SK-N-SH treated with all-trans-retinoic acid at 6 μM for 48 hours (cell line): Measurements from ENCODE around the gene DIAPH3.

Experiments
- ATAC-seq: fragments of 200-7000 bp; cut with Tn5 transposase; 3 replicates; pipeline ENCODE4 v1.9.1; 2020; ENCODE audit warnings: mild to moderate bottlenecking, moderate library complexity
- ARNTL ChIP-seq: fragments of 450-650 bp; formaldehyde crosslinking; IDR thresholded peaks from 2 replicates; pipeline ENCODE4 v1.5.0; 2020; ENCODE audit warnings: low read depth, mild to moderate bottlenecking, moderate library complexity, borderline replicate concordance
- CREB5 ChIP-seq: fragments of 250-450 bp; sonication (Bioruptor Pico); IDR thresholded peaks from 2 replicates; pipeline ENCODE4 v1.5.1; 2020; ENCODE audit warnings: low read depth, mild to moderate bottlenecking, moderate library complexity
- CSDC2 ChIP-seq: fragments of 250-450 bp; sonication (Bioruptor Pico); IDR thresholded peaks from 2 replicates; pipeline ENCODE4 v1.5.0; 2020; ENCODE audit warnings: mild to moderate bottlenecking, moderate library complexity
- CSRNP3 ChIP-seq: fragments of 250-450 bp; sonication (Bioruptor Pico); IDR thresholded peaks from 2 replicates; pipeline ENCODE4 v1.5.1; 2021; ENCODE audit warnings: mild to moderate bottlenecking, moderate library complexity
- ESRRG ChIP-seq: fragments of 250-450 bp; sonication (Bioruptor Pico); IDR thresholded peaks from 2 replicates; pipeline ENCODE4 v1.6.1; 2021; ENCODE audit warnings: mild to moderate bottlenecking
- GLIS3 ChIP-seq: fragments of 250-450 bp; sonication (Bioruptor Pico); IDR thresholded peaks from 2 replicates; pipeline ENCODE4 v1.5.0; 2020; ENCODE audit warnings: mild to moderate bottlenecking, moderate library complexity
- ISL1 ChIP-seq: fragments of 250-450 bp; sonication (Bioruptor Pico); IDR thresholded peaks from 2 replicates; pipeline ENCODE4 v2.1.2; 2022; ENCODE audit warnings: mild to moderate bottlenecking, moderate library complexity
- OSR1 ChIP-seq: fragments of 250-450 bp; sonication (Bioruptor Pico); IDR thresholded peaks from 2 replicates; pipeline ENCODE4 v1.8.0; 2022; ENCODE audit warnings: moderate library complexity, mild to moderate bottlenecking, inconsistent platforms
- PPARA ChIP-seq: fragments of 250-450 bp; sonication (Bioruptor Pico); IDR thresholded peaks from 2 replicates; pipeline ENCODE4 v1.5.0; 2020; ENCODE audit warnings: mild to moderate bottlenecking, borderline replicate concordance
- RARB ChIP-seq: fragments of 250-450 bp; sonication (Bioruptor Pico); IDR thresholded peaks from 2 replicates; pipeline ENCODE4 v1.8.0; 2021; ENCODE audit warnings: mild to moderate bottlenecking, moderate library complexity
- SNAI2 ChIP-seq: fragments of 250-450 bp; sonication (Bioruptor Pico); IDR thresholded peaks from 2 replicates; pipeline ENCODE4 v1.5.0; 2020; ENCODE audit warnings: mild to moderate bottlenecking, moderate library complexity
- TCF4 ChIP-seq: fragments of 250-450 bp; sonication (Bioruptor Pico); IDR thresholded peaks from 2 replicates; pipeline ENCODE4 v1.8.0; 2021; ENCODE audit warnings: mild to moderate bottlenecking, moderate library complexity, borderline replicate concordance
- TOX ChIP-seq: fragments of 250-450 bp; sonication (Bioruptor Pico); IDR thresholded peaks from 2 replicates; pipeline ENCODE4 v1.8.0; 2021; ENCODE audit warnings: mild to moderate bottlenecking, moderate library complexity, borderline replicate concordance
- ZC3H10 ChIP-seq: fragments of 250-450 bp; sonication (Bioruptor Pico); IDR thresholded peaks from 2 replicates; pipeline ENCODE4 v1.5.1; 2021; ENCODE audit warnings: mild to moderate bottlenecking, moderate library complexity
- ZFP3 ChIP-seq: fragments of 250-450 bp; sonication (Bioruptor Pico); IDR thresholded peaks from 2 replicates; pipeline ENCODE4 v1.5.0; 2020; ENCODE audit warnings: mild to moderate bottlenecking, moderate library complexity
- ZFP30 ChIP-seq: fragments of 450-650 bp; formaldehyde crosslinking; IDR thresholded peaks from 2 replicates; pipeline ENCODE4 v1.5.0; 2022; ENCODE audit warnings: mild to moderate bottlenecking, moderate library complexity
- ZNF565 ChIP-seq: fragments of 450-650 bp; formaldehyde crosslinking; conservative IDR thresholded peaks from 2 replicates; pipeline ENCODE4 v1.5.0; 2020; ENCODE audit warnings: low read depth, mild to moderate bottlenecking, moderate library complexity
- ZNF70 ChIP-seq: fragments of 450-650 bp; formaldehyde crosslinking; IDR thresholded peaks from 2 replicates; pipeline ENCODE4 v1.5.0; 2020; ENCODE audit warnings: mild to moderate bottlenecking, moderate library complexity
- ZNF8 ChIP-seq: fragments of 450-650 bp; formaldehyde crosslinking; IDR thresholded peaks from 2 replicates; pipeline ENCODE4 v1.5.0; 2020; ENCODE audit warnings: mild to moderate bottlenecking, moderate library complexity
- TF ChIP-seq, protein P1 (sequence below): fragments of 250-450 bp; sonication (Bioruptor Pico); IDR thresholded peaks from 2 replicates; pipeline ENCODE4 v1.8.0; 2021; ENCODE audit warnings: low read depth, mild to moderate bottlenecking, moderate library complexity, borderline replicate concordance
- TF ChIP-seq, protein P2 (sequence below): fragments of 250-450 bp; sonication (Bioruptor Pico); IDR thresholded peaks from 2 replicates; pipeline ENCODE4 v1.8.0; 2020; ENCODE audit warnings: mild to moderate bottlenecking, moderate library complexity, borderline replicate concordance
- TF ChIP-seq, protein P3 (sequence below): fragments of 250-450 bp; sonication (Bioruptor Pico); IDR thresholded peaks from 2 replicates; pipeline ENCODE4 v1.5.0; 2020; ENCODE audit warnings: mild to moderate bottlenecking, moderate library complexity

DIAPH3 gene

DNA sequence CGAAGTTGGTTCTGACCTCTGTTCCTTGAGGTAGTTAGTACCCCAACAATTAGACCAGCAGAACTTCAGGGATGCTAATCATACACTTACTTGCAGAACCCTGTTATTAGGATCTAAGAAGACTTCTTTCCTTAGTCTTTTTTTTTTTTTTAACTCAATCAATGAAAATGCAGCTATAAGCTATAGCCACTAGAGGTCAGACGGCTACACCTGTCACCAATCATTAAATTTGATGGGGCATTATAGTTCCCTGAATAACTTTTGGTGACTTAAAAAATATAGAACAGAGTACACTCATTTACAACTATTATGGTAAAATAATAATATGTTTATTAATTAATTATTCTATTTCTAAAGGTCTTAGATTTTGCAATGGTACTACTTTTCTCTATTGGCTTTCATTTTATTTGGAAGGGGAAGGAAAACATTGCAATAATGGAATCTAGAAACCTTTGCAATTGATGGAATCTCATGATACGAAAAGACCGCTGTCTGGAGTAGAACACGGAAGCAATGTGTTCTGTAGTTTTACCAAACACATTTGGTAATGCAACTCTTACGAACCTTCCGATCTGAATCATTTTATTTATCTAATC, 483.2 kb downstream of the DIAPH3 start (continued):
- TF ChIP-seq ZFP30 (CRISPR knock-in tag) (no peak), ESRRG (no peak), ZNF70 (no peak), GLIS3 (CRISPR knock-in tag) (no peak)
- TF ChIP-seq, all 23 proteins: peak for 0

- TF ChIP-seq ZNF8 (CRISPR knock-in tag) = no peak
- TF ChIP-seq ARNTL = no peak
- TF ChIP-seq OSR1 (CRISPR knock-in tag) = no peak
- TF ChIP-seq ZFP30 (CRISPR knock-in tag) = no peak
- no peak for TF ChIP-seq RARB (CRISPR knock-in tag)
- ATAC-seq = peak; percentile 34; the same call in 1 of the 3 replicates
Measured at GRCh38 chr13:59679254-59679653, 484.5 kb downstream of the DIAPH3 start.

DNA sequence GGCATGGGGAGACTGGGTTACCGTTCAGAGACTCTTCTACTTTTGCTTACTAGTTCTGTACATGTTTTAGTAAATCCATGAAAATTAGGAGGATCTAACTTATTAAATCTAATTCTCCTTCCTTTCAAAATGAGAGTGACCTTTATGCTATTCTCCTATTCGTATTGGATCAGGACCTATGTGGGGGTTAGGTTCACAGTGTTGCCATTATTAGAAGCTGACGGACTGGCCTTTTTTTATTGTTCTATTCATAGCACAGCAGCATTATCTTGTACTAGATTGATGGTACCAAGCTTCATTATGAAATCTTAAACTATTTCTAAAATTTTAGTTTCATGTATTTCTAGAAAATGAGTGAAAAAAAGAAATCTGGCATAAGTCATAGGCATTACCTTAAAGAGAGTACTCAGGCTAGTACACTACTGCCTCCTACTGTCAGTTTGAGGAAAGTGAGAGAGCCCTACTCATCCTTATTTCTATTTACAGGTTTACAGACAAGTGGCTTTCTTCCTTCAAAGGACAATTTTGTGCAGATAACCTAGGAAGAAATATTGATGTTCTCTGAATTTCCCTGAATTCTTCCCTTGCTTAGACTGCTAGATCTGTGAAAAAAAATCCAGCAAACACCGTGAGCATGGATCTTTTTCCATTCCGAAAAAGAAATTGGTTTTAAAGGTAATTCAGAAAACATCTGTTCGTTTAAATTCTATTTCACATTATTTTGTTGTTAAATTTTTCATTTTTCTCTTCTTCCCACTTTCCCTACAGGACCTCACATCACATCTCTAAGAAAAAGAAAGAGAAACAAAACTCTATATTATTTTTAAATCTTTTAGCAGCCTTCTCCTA, 485.5 kb downstream of the DIAPH3 start:
- no peak for TF ChIP-seq PPARA (CRISPR knock-in tag)
- no peak for TF ChIP-seq CREB5 (CRISPR knock-in tag)
- no peak for TF ChIP-seq ZFP30 (CRISPR knock-in tag)
- no peak for TF ChIP-seq TCF4 (CRISPR knock-in tag)
- TF ChIP-seq, protein P1, sequence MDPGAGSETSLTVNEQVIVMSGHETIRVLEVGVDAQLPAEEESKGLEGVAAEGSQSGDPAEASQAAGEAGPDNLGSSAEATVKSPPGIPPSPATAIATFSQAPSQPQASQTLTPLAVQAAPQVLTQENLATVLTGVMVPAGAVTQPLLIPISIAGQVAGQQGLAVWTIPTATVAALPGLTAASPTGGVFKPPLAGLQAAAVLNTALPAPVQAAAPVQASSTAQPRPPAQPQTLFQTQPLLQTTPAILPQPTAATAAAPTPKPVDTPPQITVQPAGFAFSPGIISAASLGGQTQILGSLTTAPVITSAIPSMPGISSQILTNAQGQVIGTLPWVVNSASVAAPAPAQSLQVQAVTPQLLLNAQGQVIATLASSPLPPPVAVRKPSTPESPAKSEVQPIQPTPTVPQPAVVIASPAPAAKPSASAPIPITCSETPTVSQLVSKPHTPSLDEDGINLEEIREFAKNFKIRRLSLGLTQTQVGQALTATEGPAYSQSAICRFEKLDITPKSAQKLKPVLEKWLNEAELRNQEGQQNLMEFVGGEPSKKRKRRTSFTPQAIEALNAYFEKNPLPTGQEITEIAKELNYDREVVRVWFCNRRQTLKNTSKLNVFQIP (CRISPR knock-in tag) = no peak
- TF ChIP-seq CSRNP3 (CRISPR knock-in tag) = no peak
- TF ChIP-seq, protein P2, sequence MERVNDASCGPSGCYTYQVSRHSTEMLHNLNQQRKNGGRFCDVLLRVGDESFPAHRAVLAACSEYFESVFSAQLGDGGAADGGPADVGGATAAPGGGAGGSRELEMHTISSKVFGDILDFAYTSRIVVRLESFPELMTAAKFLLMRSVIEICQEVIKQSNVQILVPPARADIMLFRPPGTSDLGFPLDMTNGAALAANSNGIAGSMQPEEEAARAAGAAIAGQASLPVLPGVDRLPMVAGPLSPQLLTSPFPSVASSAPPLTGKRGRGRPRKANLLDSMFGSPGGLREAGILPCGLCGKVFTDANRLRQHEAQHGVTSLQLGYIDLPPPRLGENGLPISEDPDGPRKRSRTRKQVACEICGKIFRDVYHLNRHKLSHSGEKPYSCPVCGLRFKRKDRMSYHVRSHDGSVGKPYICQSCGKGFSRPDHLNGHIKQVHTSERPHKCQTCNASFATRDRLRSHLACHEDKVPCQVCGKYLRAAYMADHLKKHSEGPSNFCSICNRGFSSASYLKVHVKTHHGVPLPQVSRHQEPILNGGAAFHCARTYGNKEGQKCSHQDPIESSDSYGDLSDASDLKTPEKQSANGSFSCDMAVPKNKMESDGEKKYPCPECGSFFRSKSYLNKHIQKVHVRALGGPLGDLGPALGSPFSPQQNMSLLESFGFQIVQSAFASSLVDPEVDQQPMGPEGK = no peak
- TF ChIP-seq TOX (CRISPR knock-in tag) = no peak
- TF ChIP-seq, protein P3, sequence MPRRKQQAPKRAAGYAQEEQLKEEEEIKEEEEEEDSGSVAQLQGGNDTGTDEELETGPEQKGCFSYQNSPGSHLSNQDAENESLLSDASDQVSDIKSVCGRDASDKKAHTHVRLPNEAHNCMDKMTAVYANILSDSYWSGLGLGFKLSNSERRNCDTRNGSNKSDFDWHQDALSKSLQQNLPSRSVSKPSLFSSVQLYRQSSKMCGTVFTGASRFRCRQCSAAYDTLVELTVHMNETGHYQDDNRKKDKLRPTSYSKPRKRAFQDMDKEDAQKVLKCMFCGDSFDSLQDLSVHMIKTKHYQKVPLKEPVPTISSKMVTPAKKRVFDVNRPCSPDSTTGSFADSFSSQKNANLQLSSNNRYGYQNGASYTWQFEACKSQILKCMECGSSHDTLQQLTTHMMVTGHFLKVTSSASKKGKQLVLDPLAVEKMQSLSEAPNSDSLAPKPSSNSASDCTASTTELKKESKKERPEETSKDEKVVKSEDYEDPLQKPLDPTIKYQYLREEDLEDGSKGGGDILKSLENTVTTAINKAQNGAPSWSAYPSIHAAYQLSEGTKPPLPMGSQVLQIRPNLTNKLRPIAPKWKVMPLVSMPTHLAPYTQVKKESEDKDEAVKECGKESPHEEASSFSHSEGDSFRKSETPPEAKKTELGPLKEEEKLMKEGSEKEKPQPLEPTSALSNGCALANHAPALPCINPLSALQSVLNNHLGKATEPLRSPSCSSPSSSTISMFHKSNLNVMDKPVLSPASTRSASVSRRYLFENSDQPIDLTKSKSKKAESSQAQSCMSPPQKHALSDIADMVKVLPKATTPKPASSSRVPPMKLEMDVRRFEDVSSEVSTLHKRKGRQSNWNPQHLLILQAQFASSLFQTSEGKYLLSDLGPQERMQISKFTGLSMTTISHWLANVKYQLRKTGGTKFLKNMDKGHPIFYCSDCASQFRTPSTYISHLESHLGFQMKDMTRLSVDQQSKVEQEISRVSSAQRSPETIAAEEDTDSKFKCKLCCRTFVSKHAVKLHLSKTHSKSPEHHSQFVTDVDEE (CRISPR knock-in tag) = no peak
- TF ChIP-seq RARB (CRISPR knock-in tag) = no peak
- no peak for TF ChIP-seq CSDC2 (CRISPR knock-in tag)
- TF ChIP-seq ZFP3 (CRISPR knock-in tag) = no peak
- TF ChIP-seq ZNF70 = no peak
- no peak for TF ChIP-seq OSR1 (CRISPR knock-in tag)
- no peak for TF ChIP-seq ZC3H10 (CRISPR knock-in tag)
- TF ChIP-seq ISL1 (CRISPR knock-in tag) = no peak
- TF ChIP-seq SNAI2 = no peak
- TF ChIP-seq ZNF565 = no peak
- TF ChIP-seq ZNF8 (CRISPR knock-in tag) = no peak
- peak; percentile 92 for ATAC-seq
